HepG2 (cell line): Measurements from ENCODE around the gene CDK2AP2. TPM values are rescaled to one million over a fixed set of nuclear protein-coding genes. Genes with fewer than 3 reads are reported as not detected.
A peak's percentile ranks its signal among the peaks of the same experiment; 100 is the strongest.

Source experiments
- DNMT3B ChIP-seq: conservative IDR thresholded peaks from 2 replicates; pipeline ENCODE4 v1.6.1; 2016; ENCODE audit warnings: missing biosample characterization, control low read depth
- KMT2A ChIP-seq: sonication (generic); formaldehyde crosslinking; IDR thresholded peaks from 2 replicates; pipeline ENCODE4 v1.4.0; 2020; ENCODE audit warnings: missing genetic modification reagents
- MBD4 ChIP-seq: IDR thresholded peaks from 2 replicates; pipeline ENCODE4 v1.6.1; 2012; ENCODE audit warnings: low read length, inconsistent platforms, borderline replicate concordance
- MZF1 ChIP-seq: sonication (generic); formaldehyde crosslinking; IDR thresholded peaks from 2 replicates; pipeline ENCODE4 v1.8.1; 2023; ENCODE audit warnings: mild to moderate bottlenecking, missing genetic modification reagents, borderline replicate concordance
- PAX8 ChIP-seq: sonication (generic); formaldehyde crosslinking; IDR thresholded peaks from 2 replicates; pipeline ENCODE4 v1.8.0; 2022; ENCODE audit warnings: mild to moderate bottlenecking, missing genetic modification reagents, borderline replicate concordance
- RARA ChIP-seq: IDR thresholded peaks from 2 replicates; pipeline ENCODE4 v1.6.1; 2016; ENCODE audit warnings: missing genetic modification reagents, missing compliant biosample characterization
- ZEB1 ChIP-seq: IDR thresholded peaks from 2 replicates; pipeline ENCODE4 v1.6.1; 2012; ENCODE audit warnings: mild to moderate bottlenecking, low read depth, inconsistent platforms; ENCODE audit not compliant: insufficient replicate concordance
- ZFP36 ChIP-seq: fragments of 150-350 bp; IDR thresholded peaks from 2 replicates; pipeline ENCODE4 v1.6.1; 2018; ENCODE audit warnings: borderline replicate concordance, low read length, low read depth; ENCODE audit not compliant: partially characterized antibody
- ZNF703 ChIP-seq: sonication (generic); formaldehyde crosslinking; IDR thresholded peaks from 2 replicates; pipeline ENCODE4 v1.5.1; 2020; ENCODE audit warnings: missing genetic modification reagents, mild to moderate bottlenecking, moderate library complexity, borderline replicate concordance
- ZNF709 ChIP-seq: sonication (generic); formaldehyde crosslinking; IDR thresholded peaks from 2 replicates; pipeline ENCODE4 v1.5.0; 2020; ENCODE audit warnings: mild to moderate bottlenecking, missing genetic modification reagents
- ZNF839 ChIP-seq: sonication (generic); formaldehyde crosslinking; IDR thresholded peaks from 2 replicates; pipeline ENCODE4 v1.4.0; 2020; ENCODE audit warnings: missing genetic modification reagents, mild to moderate bottlenecking, borderline replicate concordance
- polyA plus RNA-seq, 8 experiments: library from polyadenylated mRNA; depleted of rRNA in 3 of 8; stranded (reverse) in 7 of 8; unstranded in 1 of 8; fragments of >200 nt; fragmentation: Illumina TruSeq in 4 of 8; extraction: Trizol in 4 of 8; gene quantifications; 2 replicates each; pipeline versions ENCODE4 v1.2.1 to v1.2.3, GENCODE V29; 2011 to 2016; ENCODE audit warnings: low read depth in 4 of 8, missing spikeins in 1 of 8, mixed read lengths in 1 of 8; ENCODE audit not compliant: insufficient read depth in 1 of 8
- total RNA-seq, 5 experiments: library from RNA; depleted of rRNA; stranded (reverse); fragments of >200 nt; fragmentation: Illumina TruSeq; extraction: Trizol; gene quantifications; 2 replicates each; pipeline ENCODE4 v1.2.3, GENCODE V29; 2016; ENCODE audit warnings: low read depth in 1 of 5
- TF ChIP-seq, protein P1 (sequence below): sonication (generic); formaldehyde crosslinking; IDR thresholded peaks from 2 replicates; pipeline ENCODE4 v1.4.0; 2020; ENCODE audit warnings: missing genetic modification reagents, mild to moderate bottlenecking, borderline replicate concordance
- TF ChIP-seq, protein P2 (sequence below): sonication (generic); formaldehyde crosslinking; IDR thresholded peaks from 2 replicates; pipeline ENCODE4 v1.4.0; 2020; ENCODE audit warnings: missing genetic modification reagents
- TF ChIP-seq, protein P3 (sequence below): sonication (generic); formaldehyde crosslinking; IDR thresholded peaks from 2 replicates; pipeline ENCODE4 v1.4.0; 2020; ENCODE audit warnings: mild to moderate bottlenecking, missing genetic modification reagents

Gene CDK2AP2
- total and polyA plus RNA-seq, 2 of the 13 experiments (the other 11 are each of a cell fraction or from before 2014, with no cell fraction given): 15.0 to 23.2 TPM

DNA sequence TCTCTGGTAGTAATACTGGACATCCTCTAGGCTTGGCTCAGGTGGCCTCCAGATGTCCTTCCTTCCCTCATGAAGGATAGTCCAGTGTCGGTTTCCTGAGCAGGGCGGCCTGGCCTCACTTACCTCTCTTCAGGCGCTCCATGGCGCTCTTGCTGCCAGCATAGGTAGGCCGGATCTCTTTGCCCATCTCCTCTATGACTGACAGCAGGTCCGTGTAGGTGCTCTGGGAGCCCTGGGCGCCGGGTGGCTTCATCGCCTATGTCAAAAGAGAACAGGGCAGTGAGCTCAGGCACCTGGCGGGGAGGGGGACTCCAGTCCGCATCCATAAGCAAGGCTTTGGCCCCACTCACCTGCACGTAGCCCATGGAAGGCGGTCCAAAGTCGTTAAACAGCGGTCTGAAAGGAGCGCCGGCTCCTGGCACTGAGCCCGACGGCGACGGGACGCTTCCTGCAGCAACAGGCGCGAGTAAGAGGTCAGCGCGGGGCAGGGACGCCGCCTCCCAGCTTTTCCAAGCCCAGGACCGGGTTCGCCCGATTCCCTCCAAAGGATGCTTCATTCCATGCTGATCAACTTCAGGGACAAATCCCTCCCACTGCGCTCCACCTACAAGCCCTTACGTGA, 609 bp downstream of the CDK2AP2 start (continued):
- TF ChIP-seq RARA (CRISPR knock-in tag): no peak
- TF ChIP-seq, protein P1, sequence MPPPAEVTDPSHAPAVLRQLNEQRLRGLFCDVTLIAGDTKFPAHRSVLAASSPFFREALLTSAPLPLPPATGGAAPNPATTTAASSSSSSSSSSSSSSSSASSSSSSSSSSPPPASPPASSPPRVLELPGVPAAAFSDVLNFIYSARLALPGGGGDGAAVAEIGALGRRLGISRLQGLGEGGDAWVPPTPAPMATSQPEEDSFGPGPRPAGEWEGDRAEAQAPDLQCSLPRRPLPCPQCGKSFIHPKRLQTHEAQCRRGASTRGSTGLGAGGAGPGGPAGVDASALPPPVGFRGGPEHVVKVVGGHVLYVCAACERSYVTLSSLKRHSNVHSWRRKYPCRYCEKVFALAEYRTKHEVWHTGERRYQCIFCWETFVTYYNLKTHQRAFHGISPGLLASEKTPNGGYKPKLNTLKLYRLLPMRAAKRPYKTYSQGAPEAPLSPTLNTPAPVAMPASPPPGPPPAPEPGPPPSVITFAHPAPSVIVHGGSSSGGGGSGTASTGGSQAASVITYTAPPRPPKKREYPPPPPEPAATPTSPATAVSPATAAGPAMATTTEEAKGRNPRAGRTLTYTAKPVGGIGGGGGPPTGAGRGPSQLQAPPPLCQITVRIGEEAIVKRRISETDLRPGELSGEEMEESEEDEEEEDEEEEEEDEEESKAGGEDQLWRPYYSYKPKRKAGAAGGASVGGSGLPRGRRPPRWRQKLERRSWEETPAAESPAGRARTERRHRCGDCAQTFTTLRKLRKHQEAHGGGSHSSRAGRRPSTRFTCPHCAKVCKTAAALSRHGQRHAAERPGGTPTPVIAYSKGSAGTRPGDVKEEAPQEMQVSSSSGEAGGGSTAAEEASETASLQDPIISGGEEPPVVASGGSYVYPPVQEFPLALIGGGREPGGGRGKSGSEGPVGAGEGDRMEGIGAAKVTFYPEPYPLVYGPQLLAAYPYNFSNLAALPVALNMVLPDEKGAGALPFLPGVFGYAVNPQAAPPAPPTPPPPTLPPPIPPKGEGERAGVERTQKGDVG: no peak
- TF ChIP-seq ZNF709: no peak
- TF ChIP-seq ZNF839: peak; percentile 75; the same call in 1 of the 2 replicates
- TF ChIP-seq ZEB1: no peak
- TF ChIP-seq ZFP36: no peak
- TF ChIP-seq ZNF703: no peak
- no peak for TF ChIP-seq MBD4
- TF ChIP-seq, protein P2, sequence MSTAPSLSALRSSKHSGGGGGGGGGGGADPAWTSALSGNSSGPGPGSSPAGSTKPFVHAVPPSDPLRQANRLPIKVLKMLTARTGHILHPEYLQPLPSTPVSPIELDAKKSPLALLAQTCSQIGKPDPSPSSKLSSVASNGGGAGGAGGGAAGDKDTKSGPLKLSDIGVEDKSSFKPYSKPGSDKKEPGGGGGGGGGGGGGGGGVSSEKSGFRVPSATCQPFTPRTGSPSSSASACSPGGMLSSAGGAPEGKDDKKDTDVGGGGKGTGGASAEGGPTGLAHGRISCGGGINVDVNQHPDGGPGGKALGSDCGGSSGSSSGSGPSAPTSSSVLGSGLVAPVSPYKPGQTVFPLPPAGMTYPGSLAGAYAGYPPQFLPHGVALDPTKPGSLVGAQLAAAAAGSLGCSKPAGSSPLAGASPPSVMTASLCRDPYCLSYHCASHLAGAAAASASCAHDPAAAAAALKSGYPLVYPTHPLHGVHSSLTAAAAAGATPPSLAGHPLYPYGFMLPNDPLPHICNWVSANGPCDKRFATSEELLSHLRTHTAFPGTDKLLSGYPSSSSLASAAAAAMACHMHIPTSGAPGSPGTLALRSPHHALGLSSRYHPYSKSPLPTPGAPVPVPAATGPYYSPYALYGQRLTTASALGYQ (CRISPR knock-in tag): no peak
- 0 out of 2 replicates have a peak, but pooled peaks have one; percentile 14 for TF ChIP-seq MZF1
- TF ChIP-seq DNMT3B (CRISPR knock-in tag): no peak
- TF ChIP-seq PAX8 (CRISPR knock-in tag): no peak
- no peak for TF ChIP-seq KMT2A (CRISPR knock-in tag)
- TF ChIP-seq, protein P3, sequence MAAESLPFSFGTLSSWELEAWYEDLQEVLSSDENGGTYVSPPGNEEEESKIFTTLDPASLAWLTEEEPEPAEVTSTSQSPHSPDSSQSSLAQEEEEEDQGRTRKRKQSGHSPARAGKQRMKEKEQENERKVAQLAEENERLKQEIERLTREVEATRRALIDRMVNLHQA: no peak
